CD1c-positive myeloid dendritic cell (primary cell): ENCODE measurements around the gene SMG6.
A peak's percentile ranks its signal among the peaks of the same experiment; 100 is the strongest.

Experiments
- DNase-seq: peaks from one replicate; pipeline ENCODE4 v3.0.0-alpha.2; 2016; ENCODE audit errors: extremely low spot score

The SMG6 gene

GRCh38 chr17:2076087-2076984 lies 227.2 kb downstream of the SMG6 start:
- no peak for DNase-seq

- no peak for DNase-seq
Measured at GRCh38 chr17:2075336-2076086, 228.1 kb downstream of the SMG6 start.

GRCh38 chr17:2074919-2075318 lies 228.7 kb downstream of the SMG6 start:
- no peak for DNase-seq

- peak; percentile 68 for DNase-seq
Measured at GRCh38 chr17:2071455-2072281, 231.9 kb downstream of the SMG6 start.

- DNase-seq = no peak
Measured at GRCh38 chr17:2071024-2071385, 232.6 kb downstream of the SMG6 start.

- peak; percentile 75 for DNase-seq
Measured at GRCh38 chr17:2070241-2071023, 233.2 kb downstream of the SMG6 start.

- no peak for DNase-seq
Measured at GRCh38 chr17:2068519-2069051, 235.0 kb downstream of the SMG6 start.

- DNase-seq = no peak
Measured at GRCh38 chr17:2068031-2068518, 235.5 kb downstream of the SMG6 start.

GRCh38 chr17:2067608-2068024 lies 236.0 kb downstream of the SMG6 start:
- DNase-seq = no peak

- no peak for DNase-seq
Measured at GRCh38 chr17:2067048-2067561, 236.5 kb downstream of the SMG6 start.

GRCh38 chr17:2065949-2066400 lies 237.6 kb downstream of the SMG6 start:
- DNase-seq = no peak

GRCh38 chr17:2064980-2065785 lies 238.4 kb downstream of the SMG6 start:
- DNase-seq = peak; percentile 50

- DNase-seq = no peak
Measured at GRCh38 chr17:2064520-2064971, 239.0 kb downstream of the SMG6 start.

GRCh38 chr17:2064147-2064489 lies 239.5 kb downstream of the SMG6 start:
- DNase-seq = no peak

- DNase-seq = no peak
Measured at GRCh38 chr17:2063261-2064146, 240.1 kb downstream of the SMG6 start.

GRCh38 chr17:2062571-2063183 lies 240.9 kb downstream of the SMG6 start:
- DNase-seq = no peak

GRCh38 chr17:2061441-2061958 lies 242.1 kb downstream of the SMG6 start:
- no peak for DNase-seq
